Epidermal melanocyte (primary cell): Measurements from ENCODE around the gene NT5DC1.
A peak's percentile ranks its signal among the peaks of the same experiment; 100 is the strongest.

Experiments used
- DNase-seq: peaks from one replicate; pipeline ENCODE4 v3.0.0; 2011; ENCODE audit warnings: low spot score; ENCODE audit not compliant: insufficient read length

Gene NT5DC1

DNA sequence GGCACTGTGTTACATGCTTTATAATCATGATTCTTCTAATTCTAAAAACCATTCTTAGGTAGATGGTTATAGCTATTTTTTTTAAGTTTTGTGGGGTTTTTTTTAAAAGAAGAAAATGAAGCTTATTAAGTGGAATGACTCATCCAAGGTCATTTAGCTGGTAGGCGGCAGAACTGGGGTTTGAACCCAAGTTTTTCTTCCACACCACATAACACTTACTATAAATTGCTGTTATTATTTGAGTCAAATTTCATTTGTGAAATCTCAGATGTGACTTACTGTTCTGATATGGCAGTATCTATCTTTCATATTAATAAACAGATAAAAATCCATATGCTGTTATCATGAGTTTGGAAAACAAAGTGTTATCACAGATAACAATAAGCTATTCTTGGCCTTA lies 35.7 kb downstream of the NT5DC1 start:
- no peak for DNase-seq

DNA sequence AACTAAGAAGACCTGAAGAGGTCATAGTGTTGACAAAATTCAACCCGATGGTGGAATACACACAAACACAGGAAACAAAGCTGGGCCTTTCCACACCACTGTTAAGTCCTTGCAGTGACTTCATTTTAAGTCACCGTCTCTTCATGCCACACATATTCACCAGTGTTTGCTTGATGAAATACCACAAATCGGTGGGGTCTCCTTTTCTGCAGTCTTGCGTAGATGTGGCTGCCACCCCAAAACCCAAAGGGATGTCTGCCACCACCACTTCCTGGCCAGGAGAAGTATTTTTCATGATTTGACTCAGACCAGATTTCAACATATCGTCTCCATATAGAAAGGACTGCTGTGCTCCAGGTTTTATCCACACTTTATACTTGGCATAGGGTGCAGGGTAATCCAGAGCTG lies 36.3 kb downstream of the NT5DC1 start:
- no peak for DNase-seq

DNA sequence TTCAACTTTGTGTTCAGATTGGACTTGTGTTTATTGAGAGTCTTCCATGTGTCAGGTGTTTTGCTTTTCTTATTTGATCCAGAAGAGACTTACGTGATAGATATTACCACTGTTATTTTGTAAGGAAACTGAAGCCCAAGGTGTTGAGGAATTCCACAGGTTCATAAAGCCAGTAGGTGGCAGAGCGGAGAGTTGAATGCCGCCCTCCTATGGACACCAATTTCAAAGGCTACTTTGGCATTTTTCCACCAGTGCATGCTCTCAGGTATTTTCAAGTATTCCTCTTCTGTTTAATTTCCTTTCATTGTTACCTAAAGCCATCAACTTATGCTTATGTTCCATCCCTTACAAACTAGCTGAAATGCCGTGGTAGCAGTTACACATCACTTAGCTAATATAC lies 39.3 kb downstream of the NT5DC1 start:
- DNase-seq = no peak

DNA sequence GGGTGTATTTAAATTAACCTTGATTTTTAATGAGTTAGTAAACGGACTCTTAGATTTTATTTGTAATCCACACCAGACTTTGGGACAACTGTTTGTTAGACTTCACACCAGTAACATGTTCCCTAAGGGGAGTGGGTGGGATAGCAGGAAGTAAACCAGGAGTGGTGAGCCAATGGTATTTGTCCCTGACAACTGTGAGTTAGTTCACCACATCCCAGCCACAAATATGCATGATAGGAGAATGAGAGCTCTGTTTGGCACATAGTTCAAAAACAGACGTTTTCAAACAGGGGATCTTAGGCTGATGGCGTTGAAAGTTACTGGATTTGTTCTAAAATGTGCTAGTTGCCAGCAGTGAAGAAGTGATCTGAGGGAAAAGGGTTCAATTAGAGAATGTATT lies 44.0 kb downstream of the NT5DC1 start:
- DNase-seq = peak; percentile 86

DNA sequence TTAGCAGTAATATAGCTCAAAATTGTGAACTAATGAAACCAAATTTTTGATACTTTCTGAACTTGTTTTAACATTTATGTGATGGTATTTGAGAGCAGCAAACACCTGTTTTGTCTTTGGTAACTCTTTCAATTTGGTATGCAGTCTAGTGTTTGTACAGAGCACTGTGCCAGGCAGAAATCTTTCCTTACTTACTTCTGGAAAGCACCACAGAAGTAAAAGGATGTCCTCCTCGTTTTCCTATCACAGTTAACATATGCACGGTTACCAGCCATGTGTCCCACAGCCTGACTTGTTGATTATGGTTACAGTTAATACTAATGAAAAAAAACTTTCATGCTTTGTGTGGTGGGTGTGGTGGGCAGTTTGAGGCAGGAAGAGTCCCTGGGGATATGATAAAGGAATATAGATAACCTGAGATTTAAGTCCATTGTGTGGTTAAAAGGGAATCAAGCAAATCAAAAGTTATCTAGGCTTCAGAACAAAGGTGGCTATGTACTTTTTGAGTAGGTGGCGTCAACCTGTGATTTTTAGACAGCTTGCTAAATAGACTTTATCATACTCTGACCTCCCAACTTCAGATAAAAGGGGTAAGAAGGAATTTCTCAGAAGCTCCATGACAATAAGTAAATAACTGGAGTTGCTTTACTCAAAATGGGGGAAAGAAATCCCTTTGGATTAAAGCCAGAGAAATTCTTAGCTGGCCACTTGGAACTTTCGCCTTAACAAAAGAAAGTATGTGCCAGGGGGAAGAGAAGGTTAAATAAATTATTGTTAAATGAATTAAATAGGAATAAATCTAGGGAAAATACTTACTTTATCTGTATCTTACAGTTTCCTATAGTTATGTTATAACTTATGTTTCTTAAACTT lies 45.4 kb downstream of the NT5DC1 start:
- no peak for DNase-seq

DNA sequence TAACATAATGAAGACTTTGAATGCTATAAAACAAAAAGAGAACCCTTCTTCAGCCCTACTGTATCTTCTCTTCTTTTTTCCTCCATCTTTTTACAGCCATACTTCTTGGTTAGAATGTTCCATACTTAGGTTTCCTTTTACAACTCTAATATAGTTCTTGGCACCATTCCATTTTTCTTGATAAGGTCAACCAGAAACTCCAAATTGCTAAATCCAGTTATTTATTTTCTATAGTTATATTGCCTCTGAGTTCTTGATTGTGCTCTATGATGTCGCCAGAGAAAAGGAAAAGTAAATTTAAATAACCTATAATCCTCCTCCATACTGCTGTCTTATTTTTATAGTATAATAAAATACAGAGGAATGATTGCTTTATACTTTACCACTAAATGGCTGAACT lies 52.0 kb downstream of the NT5DC1 start:
- no peak for DNase-seq

DNA sequence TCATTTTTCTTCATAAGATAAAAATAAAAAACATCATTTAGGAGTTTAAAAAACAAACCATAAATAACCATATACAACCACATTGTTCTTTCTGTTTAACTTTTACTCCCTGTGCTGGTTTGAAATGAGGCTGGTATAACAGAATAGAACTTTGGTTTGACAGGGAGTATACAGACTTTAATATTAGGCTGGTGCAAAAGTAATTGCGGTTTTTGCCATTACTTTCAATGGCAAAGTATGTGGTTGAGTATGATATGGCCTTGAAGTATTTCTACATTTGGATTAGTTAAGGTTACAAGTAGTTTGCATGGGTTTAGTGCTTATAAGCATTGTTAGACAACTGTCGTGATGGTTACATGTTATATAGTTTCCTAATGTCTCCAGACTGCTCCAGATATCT lies 54.2 kb downstream of the NT5DC1 start:
- DNase-seq = no peak

DNA sequence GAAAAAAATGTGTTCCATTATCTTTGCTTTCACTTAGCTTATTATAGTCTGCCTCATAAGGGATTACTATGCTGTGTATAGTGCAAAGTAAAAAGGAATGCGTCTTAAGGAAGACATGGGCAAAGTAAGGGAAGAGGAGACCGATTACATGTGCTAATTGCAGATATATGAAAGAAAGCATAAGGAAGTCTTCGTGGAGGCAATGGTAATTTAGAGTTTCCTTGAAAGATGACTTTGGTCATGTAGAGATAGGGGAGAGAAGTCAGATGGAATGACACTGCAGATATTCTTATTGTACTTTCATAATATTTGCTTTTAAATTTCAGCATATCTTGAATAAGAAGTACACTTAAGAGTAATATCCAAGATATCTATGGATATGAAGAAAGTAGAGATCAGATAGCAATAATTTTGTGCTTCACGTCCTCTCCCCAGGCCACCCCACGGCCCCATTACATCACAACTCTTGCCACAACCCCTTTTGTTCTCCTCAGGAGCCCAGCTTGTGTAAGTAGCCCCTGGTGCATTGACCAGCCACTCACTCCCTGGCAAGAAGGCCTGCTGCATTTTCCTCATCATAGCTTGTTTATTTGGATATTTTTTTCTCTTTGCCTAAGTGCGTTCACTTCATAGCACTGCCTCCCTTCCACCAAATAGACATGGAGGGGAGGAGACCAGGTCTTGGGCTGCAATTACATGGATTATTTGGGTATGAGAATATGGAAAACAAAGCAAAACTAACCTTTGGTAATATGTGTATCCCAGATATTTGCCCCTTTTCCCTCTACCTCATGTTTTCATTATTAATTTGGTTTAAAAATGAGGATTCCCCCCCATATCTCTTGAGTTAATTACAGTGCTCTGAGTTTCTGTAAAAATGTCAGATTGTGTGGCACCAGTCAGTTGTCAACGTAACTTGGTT lies 56.0 kb downstream of the NT5DC1 start:
- no peak for DNase-seq

DNA sequence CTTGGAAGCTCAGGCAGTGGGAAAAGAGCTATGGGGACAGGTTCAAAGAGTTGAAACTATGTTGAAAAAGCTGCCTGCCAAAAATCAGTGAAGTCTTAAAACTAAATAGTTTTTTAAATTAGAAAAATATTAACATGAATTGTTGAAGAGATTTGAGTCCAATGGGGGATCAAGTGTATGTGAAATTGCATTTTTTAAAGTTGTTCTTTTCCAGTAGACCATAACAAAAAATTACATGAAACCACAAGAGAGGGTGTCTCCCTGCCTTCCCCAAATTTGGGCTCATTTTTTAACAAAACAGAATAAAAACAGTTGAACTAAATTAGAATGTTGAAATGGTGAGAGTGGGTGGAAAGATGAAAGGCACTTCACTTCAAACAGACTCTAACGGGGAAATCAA lies 56.7 kb downstream of the NT5DC1 start:
- DNase-seq = no peak

DNA sequence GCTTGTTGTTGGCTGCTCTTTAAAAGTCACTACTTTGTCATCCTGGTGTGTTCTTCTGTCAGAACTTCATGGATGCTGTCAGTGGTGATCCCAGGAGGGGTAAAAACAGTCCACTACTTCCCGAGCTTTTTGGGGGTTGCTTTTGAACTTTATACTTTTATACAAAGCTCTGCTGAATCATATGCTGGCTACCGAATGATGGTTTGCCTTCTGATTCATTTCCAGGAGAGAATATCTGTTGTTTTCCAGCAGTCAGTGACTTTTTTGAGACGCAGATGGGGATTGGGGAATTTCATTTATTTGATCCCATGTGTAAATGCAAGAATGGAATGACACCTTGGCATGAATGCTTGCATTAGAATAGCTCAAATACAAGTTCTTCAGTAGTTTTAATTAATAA lies 58.0 kb downstream of the NT5DC1 start:
- no peak for DNase-seq

DNA sequence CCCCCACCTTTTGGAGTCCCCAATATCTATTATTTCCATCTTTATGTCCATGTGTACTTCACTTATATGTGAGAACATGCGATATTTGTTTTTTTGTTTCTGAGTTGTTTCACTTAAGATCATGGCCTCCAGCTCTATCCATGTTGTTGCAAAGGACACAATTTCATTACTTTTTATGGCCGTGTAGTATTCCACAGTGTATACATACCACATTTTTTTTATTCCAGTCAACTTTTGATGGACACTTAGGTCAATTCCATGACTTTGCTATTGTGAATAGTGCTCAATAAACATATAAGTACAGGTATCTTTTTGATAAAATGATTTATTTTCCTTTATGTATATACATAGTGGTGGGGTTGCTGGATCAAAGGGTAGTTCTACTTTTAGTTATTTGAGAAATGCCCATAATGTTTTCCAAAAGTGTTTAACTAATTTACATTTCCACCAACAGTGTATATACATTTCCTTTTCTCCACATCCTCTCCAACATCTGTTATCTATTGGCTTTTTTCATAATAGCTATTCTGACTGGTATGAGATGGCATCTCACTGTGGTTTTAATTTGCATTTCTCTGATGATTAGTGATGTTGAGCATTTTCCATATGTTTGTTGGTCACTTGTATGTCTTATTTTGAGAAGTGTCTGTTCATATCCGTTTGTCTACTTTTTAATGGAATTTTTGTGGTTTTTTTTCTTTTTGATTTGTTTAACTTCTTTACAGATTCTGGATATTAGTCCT lies 59.3 kb downstream of the NT5DC1 start:
- no peak for DNase-seq

DNA sequence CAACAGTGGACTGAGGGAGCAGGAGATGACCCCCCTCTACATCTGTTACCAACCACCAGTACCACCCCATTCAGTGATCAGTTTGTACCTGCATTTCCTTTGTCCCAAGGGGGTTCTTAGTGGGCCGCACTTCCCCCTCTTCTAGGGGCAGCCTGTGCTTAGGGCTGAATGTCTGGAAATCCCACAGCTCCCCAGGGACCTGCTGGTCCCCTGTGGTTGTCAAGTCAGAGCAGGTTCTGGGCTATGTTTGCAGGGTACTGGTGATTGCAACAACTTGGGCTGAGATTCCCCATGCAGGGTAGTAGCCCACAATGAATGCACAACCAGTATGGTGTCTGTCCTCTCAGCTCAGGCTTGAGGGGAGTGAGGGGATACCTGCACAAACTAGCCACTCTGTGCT lies 64.9 kb downstream of the NT5DC1 start:
- DNase-seq = no peak

DNA sequence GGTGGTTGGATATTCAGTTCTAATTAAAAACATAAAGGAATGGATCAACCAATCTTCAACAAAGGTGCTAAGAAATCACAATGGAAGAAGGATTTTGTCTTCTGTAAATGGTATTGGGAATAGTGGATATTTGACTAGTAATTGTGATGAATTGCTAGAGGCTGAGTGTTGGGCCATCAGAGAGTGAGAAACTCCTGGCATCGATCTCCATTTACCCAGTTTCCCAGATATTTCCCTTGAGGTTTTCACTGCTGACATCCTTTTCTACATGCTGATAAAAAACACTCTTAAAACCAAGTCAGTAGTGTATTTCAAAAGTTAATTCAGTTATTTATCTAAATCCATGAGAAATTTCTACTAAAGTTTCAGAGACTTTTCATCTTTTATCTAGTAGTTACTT lies 65.7 kb downstream of the NT5DC1 start:
- DNase-seq = no peak

DNA sequence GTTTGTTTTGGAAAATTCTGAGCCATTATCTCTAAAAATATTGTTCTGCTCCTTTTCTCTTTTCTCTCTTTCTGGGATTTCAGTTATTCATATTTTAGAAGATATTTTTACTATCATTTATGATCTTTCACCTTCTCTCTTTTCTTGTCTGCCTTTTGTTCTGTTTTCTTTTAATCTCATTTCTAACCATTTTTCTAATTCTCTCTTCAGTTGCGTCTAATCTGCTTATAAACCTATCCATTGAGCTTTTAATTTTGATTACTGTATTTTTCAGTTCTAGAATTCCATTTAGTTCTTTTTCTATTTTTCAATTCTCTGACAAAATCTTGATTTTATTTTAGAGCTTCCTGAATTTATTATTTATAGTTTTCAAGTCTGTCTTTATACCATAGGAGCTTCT lies 67.5 kb downstream of the NT5DC1 start:
- DNase-seq = no peak

DNA sequence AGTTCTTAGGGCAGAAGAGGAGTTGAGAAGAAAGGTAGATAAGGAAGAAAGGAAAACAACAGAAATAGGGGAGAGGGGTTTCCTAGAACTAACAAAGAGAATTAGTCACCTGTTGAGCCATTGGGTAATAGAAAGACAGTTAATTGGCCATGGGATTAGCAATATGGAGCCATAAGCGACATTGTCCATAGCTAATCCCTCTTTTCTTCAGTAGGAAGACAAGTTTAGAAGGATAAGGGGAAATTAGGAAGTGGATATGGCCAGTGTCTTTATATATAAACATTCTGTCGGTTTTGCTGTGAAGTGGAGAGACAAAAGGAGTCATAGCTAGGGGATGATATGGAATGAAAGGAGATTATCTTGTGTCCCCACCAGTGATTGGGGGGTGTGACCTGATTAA lies 69.2 kb downstream of the NT5DC1 start:
- no peak for DNase-seq

DNA sequence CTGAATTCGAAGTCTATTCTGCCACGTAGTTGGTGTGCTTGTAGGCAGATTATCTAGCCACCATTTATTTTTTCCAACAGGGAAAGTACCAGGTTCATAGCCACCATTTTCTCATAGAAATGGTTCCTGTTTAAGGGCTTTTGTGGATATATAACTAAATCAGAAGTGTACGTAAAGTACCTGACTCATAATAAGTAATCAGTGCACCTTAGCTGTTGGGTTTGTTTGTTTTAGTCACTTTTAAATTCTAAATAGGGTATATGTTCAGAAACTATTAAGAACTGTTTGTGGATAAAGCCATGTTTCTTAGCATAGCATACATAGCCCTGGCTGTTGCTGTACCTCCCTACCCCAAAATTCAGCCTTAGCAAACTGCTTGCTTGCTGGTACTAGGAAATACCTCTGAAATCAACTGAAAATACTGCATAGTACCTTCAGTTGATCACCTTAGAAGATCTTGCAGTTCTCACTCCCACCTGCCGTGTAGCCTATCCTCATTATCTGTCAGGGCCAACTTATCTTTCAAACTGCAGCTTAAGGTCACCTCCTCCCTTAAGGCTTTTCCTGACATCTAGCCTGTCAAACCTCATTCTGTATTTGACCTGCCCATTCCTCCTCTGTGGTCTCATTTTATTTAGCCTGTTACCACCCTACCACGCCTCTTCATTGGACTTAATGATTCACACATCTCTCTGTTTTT lies 69.9 kb downstream of the NT5DC1 start:
- no peak for DNase-seq

DNA sequence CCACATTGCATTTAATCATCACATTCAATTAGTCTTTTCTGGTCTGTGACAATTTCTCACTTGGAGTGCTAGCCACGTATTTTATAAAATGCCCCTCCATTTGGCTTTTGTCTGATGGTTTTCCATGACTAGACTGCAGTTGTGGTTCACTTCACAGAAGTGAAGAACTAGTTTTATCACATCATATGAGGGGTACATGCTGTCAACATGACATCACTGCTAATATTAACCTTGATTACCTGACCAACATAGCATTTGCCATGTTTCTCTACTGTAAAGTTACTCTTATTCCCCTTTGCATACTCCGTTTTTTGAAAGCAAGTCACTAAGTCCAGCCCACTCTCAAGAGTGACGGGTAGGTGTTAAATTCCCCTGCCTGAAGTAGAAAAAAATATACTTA lies 73.3 kb downstream of the NT5DC1 start:
- DNase-seq = no peak

DNA sequence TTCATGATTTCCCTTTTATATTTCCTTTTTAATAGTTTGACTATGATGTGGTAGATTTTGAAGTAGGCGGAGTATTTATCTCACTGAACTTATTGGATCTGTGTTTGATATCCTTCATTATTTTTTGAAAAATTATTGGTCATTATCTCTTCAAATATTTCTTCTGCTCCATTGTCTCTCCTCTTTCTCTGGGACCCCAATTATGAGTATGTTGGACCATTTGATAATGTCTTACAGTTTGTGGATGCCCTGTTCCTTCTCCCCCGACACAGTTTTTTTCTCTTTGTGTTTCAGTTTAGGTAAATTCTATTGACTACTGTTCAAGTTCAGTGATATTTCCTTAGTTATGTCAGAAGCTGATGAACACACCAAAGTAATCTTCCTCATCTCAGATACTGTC lies 74.7 kb downstream of the NT5DC1 start:
- DNase-seq = no peak

DNA sequence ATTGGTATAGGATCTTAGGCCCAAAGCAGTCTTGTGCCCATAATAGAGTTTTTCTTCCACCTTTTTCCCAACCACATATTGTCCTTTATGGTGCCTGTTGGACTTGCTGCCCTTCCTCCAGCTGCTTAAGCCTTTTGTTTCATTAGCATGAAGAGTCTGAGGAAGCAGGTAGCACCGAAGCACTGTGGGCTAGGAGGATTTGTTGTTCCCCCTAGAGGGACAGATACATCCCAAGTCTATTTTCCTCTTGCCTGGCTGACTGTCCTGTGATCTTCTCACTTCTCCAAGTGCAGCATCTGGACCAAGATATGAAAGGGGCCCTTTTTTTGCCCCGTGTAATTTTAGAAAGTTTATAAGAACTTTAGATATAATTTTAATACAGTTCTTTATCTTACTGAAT lies 75.9 kb downstream of the NT5DC1 start:
- DNase-seq = no peak

DNA sequence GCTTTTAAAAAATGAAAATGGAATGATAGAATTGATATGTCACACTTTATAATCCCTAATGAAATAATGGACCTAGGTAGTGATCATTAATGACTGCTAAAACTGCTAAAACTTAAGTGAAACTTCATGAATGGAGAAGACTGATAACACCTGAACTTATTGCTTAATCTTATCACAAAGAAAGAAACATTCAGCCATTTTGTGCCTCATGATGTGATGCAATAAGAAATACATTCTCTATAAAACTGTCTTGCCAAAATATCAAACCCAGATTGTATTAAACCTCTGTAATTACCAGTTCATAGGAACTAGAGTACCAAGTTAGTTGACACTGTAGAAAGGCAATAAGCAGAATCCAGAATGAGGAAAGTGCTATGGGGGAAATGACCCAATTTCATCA lies 79.7 kb downstream of the NT5DC1 start:
- DNase-seq = no peak

DNA sequence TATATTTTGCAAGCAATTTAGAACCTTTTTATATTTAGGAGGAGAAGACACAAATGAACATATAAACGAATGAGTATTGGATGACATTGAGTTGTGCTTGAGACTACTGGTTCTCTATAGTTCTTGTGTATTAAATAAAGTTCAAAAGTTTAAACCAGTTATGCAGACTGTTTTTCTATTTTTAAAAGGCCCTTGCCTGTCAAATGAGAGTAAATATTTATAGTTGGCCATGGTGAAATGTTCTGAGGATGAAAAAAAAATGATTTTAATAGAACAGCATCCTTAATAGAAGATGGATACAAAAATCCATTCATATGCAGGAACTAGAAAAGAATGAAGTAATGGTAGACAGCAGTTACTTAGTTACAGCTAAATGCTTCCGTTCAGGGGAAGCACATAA lies 88.8 kb downstream of the NT5DC1 start:
- DNase-seq = no peak
